Islet of Langerhans (tissue), 1 donor: ENCODE data around the gene DACH1.
A peak's percentile ranks its signal among the peaks of the same experiment; 100 is the strongest.

Source experiments
- FAIRE-seq: peaks from one replicate; lab custom pipeline; 2011; peaks lifted over from hg19 to GRCh38; lab: Jason Lieb, UNC

The DACH1 gene

GRCh38 chr13:71701741-71702140 is 165.3 kb downstream of the DACH1 start:
- FAIRE-seq, result no peak

- FAIRE-seq, result no peak
These were observed 167.7 kb downstream of the DACH1 start for GRCh38 chr13:71699342-71699741.

GRCh38 chr13:71695662-71696061 is 171.3 kb downstream of the DACH1 start:
- no peak for FAIRE-seq

- no peak for FAIRE-seq
These were observed 181.9 kb downstream of the DACH1 start for GRCh38 chr13:71685072-71685471.

GRCh38 chr13:71681901-71682613 is 184.9 kb downstream of the DACH1 start:
- no peak for FAIRE-seq

- FAIRE-seq, result no peak
These were observed 189.9 kb downstream of the DACH1 start for GRCh38 chr13:71677124-71677523.

- no peak for FAIRE-seq
These were observed 194.5 kb downstream of the DACH1 start for GRCh38 chr13:71672512-71672911.

- FAIRE-seq, result peak; percentile 21
These were observed 203.6 kb downstream of the DACH1 start for GRCh38 chr13:71663431-71663830.

GRCh38 chr13:71661921-71662320 is 205.1 kb downstream of the DACH1 start:
- no peak for FAIRE-seq

GRCh38 chr13:71659404-71659803 is 207.6 kb downstream of the DACH1 start:
- FAIRE-seq, result no peak

- no peak for FAIRE-seq
These were observed 221.5 kb downstream of the DACH1 start for GRCh38 chr13:71645467-71645866.

GRCh38 chr13:71644579-71644978 is 222.4 kb downstream of the DACH1 start:
- FAIRE-seq, result no peak

- FAIRE-seq, result peak; percentile 61
These were observed 223.6 kb downstream of the DACH1 start for GRCh38 chr13:71643448-71643860.

GRCh38 chr13:71638751-71639150 is 228.3 kb downstream of the DACH1 start:
- no peak for FAIRE-seq

- FAIRE-seq, result no peak
These were observed 232.2 kb downstream of the DACH1 start for GRCh38 chr13:71634602-71635443.

- FAIRE-seq, result no peak
These were observed 232.8 kb downstream of the DACH1 start for GRCh38 chr13:71634182-71634581.

- no peak for FAIRE-seq
These were observed 234.3 kb downstream of the DACH1 start for GRCh38 chr13:71632721-71633120.

- FAIRE-seq, result no peak
These were observed 234.8 kb downstream of the DACH1 start for GRCh38 chr13:71632206-71632605.

GRCh38 chr13:71629167-71629566 is 237.8 kb downstream of the DACH1 start:
- no peak for FAIRE-seq

- no peak for FAIRE-seq
These were observed 240.4 kb downstream of the DACH1 start for GRCh38 chr13:71626421-71627117.

- FAIRE-seq, result peak; percentile 92
These were observed 241.3 kb downstream of the DACH1 start for GRCh38 chr13:71625694-71626093.

- peak; percentile 94 for FAIRE-seq
These were observed 242.1 kb downstream of the DACH1 start for GRCh38 chr13:71624653-71625600.
